Measurements from ENCODE around the gene ATP8B4.

The ATP8B4 gene

GRCh38 chr15:50145451-50145872 is 26.4 kb upstream of the ATP8B4 start:
- Histone ChIP-seq H3K4me3 (ENCODE audit: severe bottlenecking) (no peak overlapping the region), H3K27me3 (ENCODE audit: insufficient read depth, poor library complexity, severe bottlenecking) (no peaks in the 10 kb centered on the region), H3K36me3 (ENCODE audit: low read depth) (no peaks in the 10 kb centered on the region), H3K9me3 (ENCODE audit: severe bottlenecking) (no peaks in the 10 kb centered on the region), H3K27ac (ENCODE audit: poor library complexity, severe bottlenecking) (no peak overlapping the region), H3K4me1 (ENCODE audit: insufficient read depth, poor library complexity, severe bottlenecking) (peaks cover 8% of the 10 kb centered on the region)
- TF ChIP-seq CTCF (IDR thresholded peaks at IDR 0.05; ENCODE audit: poor library complexity, severe bottlenecking) = peak; percentile 93
- DNase-seq (ENCODE audit: low spot score) (no peak), ATAC-seq (ENCODE audit: low read depth) (peak; percentile 89)

- H3K27ac ChIP-seq (ENCODE audit: poor library complexity, severe bottlenecking) = no peak overlapping the region
- H3K27me3 ChIP-seq (ENCODE audit: insufficient read depth, poor library complexity, severe bottlenecking) = no peaks in the 10 kb centered on the region
- no peak overlapping the region for H3K4me3 ChIP-seq (ENCODE audit: severe bottlenecking)
Measured at GRCh38 chr15:50144341-50145120, 25.5 kb upstream of the ATP8B4 start.

GRCh38 chr15:50143255-50143860 is 24.3 kb upstream of the ATP8B4 start:
- DNase-seq (ENCODE audit: low spot score) (no peak), ATAC-seq (ENCODE audit: low read depth) (no peak)
- TF ChIP-seq CTCF (IDR thresholded peaks at IDR 0.05; ENCODE audit: poor library complexity, severe bottlenecking) = no peak

More at GRCh38 chr15:50144341-50145120, 25.5 kb upstream of the ATP8B4 start:
- no peaks in the 10 kb centered on the region for H3K36me3 ChIP-seq (ENCODE audit: low read depth)
- no peak for ATAC-seq (ENCODE audit: low read depth)
- peaks cover 8% of the 10 kb centered on the region for H3K4me1 ChIP-seq (ENCODE audit: insufficient read depth, poor library complexity, severe bottlenecking)
- no peaks in the 10 kb centered on the region for H3K9me3 ChIP-seq (ENCODE audit: severe bottlenecking)
- no peak for TF ChIP-seq CTCF (IDR thresholded peaks at IDR 0.05; ENCODE audit: poor library complexity, severe bottlenecking)
- no peak for DNase-seq (ENCODE audit: low spot score)

GRCh38 chr15:50141856-50142255 is 22.8 kb upstream of the ATP8B4 start:
- no peak overlapping the region for H3K27ac ChIP-seq (ENCODE audit: poor library complexity, severe bottlenecking)
- ATAC-seq (ENCODE audit: low read depth) = no peak
- H3K36me3 ChIP-seq (ENCODE audit: low read depth) = no peaks in the 10 kb centered on the region
- H3K27me3 ChIP-seq (ENCODE audit: insufficient read depth, poor library complexity, severe bottlenecking) = no peaks in the 10 kb centered on the region
- no peaks in the 10 kb centered on the region for H3K9me3 ChIP-seq (ENCODE audit: severe bottlenecking)
- H3K4me1 ChIP-seq (ENCODE audit: insufficient read depth, poor library complexity, severe bottlenecking) = peaks cover 19% of the 10 kb centered on the region
- H3K4me3 ChIP-seq (ENCODE audit: severe bottlenecking) = no peak overlapping the region
- no peak for DNase-seq (ENCODE audit: low spot score)
- no peak for TF ChIP-seq CTCF (IDR thresholded peaks at IDR 0.05; ENCODE audit: poor library complexity, severe bottlenecking)

More at GRCh38 chr15:50143255-50143860, 24.3 kb upstream of the ATP8B4 start:
- Histone ChIP-seq H3K36me3 (ENCODE audit: low read depth) (no peaks in the 10 kb centered on the region), H3K4me3 (ENCODE audit: severe bottlenecking) (no peak overlapping the region), H3K9me3 (ENCODE audit: severe bottlenecking) (no peaks in the 10 kb centered on the region), H3K27ac (ENCODE audit: poor library complexity, severe bottlenecking) (no peak overlapping the region), H3K4me1 (ENCODE audit: insufficient read depth, poor library complexity, severe bottlenecking) (peaks cover 8% of the 10 kb centered on the region), H3K27me3 (ENCODE audit: insufficient read depth, poor library complexity, severe bottlenecking) (no peaks in the 10 kb centered on the region)

GRCh38 chr15:50140983-50141382 is 21.9 kb upstream of the ATP8B4 start:
- Histone ChIP-seq H3K4me1 (ENCODE audit: insufficient read depth, poor library complexity, severe bottlenecking) (peaks cover 19% of the 10 kb centered on the region), H3K4me3 (ENCODE audit: severe bottlenecking) (no peak overlapping the region), H3K9me3 (ENCODE audit: severe bottlenecking) (no peaks in the 10 kb centered on the region), H3K27me3 (ENCODE audit: insufficient read depth, poor library complexity, severe bottlenecking) (no peaks in the 10 kb centered on the region), H3K36me3 (ENCODE audit: low read depth) (no peaks in the 10 kb centered on the region), H3K27ac (ENCODE audit: poor library complexity, severe bottlenecking) (no peak overlapping the region)
- DNase-seq (ENCODE audit: low spot score) (no peak), ATAC-seq (ENCODE audit: low read depth) (no peak)
- TF ChIP-seq CTCF (IDR thresholded peaks at IDR 0.05; ENCODE audit: poor library complexity, severe bottlenecking) = no peak
